SK-N-SH treated with all-trans-retinoic acid at 6 μM for 48 hours (cell line): Measurements from ENCODE around the gene SLC4A4.

ENCODE experiments used
- ARNTL ChIP-seq: fragments of 450-650 bp; formaldehyde crosslinking; IDR thresholded peaks from 2 replicates; pipeline ENCODE4 v1.5.0; 2020; ENCODE audit warnings: low read depth, mild to moderate bottlenecking, moderate library complexity, borderline replicate concordance
- BACH2 ChIP-seq: fragments of 250-450 bp; sonication (Bioruptor Pico); IDR thresholded peaks from 2 replicates; pipeline ENCODE4 v1.9.0; 2021; ENCODE audit warnings: mild to moderate bottlenecking, borderline replicate concordance
- RARB ChIP-seq: fragments of 250-450 bp; sonication (Bioruptor Pico); IDR thresholded peaks from 2 replicates; pipeline ENCODE4 v1.8.0; 2021; ENCODE audit warnings: mild to moderate bottlenecking, moderate library complexity
- ZFP3 ChIP-seq: fragments of 250-450 bp; sonication (Bioruptor Pico); IDR thresholded peaks from 2 replicates; pipeline ENCODE4 v1.5.0; 2020; ENCODE audit warnings: mild to moderate bottlenecking, moderate library complexity
- ZNF70 ChIP-seq: fragments of 450-650 bp; formaldehyde crosslinking; IDR thresholded peaks from 2 replicates; pipeline ENCODE4 v1.5.0; 2020; ENCODE audit warnings: mild to moderate bottlenecking, moderate library complexity
- TF ChIP-seq, protein P1 (sequence below): fragments of 250-450 bp; sonication (Bioruptor Pico); IDR thresholded peaks from 2 replicates; pipeline ENCODE4 v1.8.0; 2020; ENCODE audit warnings: mild to moderate bottlenecking, moderate library complexity, borderline replicate concordance
- TF ChIP-seq, protein P2 (sequence below): fragments of 250-450 bp; sonication (Bioruptor Pico); IDR thresholded peaks from 2 replicates; pipeline ENCODE4 v1.5.1; 2020; ENCODE audit warnings: low read depth, mild to moderate bottlenecking, moderate library complexity
- TF ChIP-seq, protein P3 (sequence below): fragments of 250-450 bp; sonication (Bioruptor Pico); IDR thresholded peaks from 2 replicates; pipeline ENCODE4 v1.5.0; 2020; ENCODE audit warnings: mild to moderate bottlenecking, moderate library complexity

DNA sequence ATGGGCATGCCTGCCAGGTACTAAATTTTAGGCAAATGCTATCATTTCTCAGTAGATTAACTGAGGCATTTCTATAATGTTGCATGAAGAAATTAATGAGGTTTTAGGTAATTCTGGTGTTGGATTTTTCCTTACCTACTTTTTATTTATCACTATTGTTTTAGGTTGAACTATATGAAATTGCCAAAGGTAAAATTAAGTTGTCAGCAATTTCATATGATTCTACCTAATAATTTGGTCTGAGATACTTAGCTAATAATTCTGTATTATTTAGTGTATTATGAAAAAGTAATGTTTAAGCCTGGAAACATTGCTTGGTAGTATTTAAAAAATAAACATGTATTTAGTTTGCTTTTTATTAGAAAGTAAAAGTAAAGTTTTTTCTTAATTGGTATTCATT is 22.7 kb downstream of the SLC4A4 start:
- TF ChIP-seq ZFP3 (no peak), BACH2 (CRISPR knock-in tag) (no peak), ARNTL (CRISPR knock-in tag) (no peak), RARB (no peak), ZNF70 (CRISPR knock-in tag) (no peak)
- TF ChIP-seq, protein P1, sequence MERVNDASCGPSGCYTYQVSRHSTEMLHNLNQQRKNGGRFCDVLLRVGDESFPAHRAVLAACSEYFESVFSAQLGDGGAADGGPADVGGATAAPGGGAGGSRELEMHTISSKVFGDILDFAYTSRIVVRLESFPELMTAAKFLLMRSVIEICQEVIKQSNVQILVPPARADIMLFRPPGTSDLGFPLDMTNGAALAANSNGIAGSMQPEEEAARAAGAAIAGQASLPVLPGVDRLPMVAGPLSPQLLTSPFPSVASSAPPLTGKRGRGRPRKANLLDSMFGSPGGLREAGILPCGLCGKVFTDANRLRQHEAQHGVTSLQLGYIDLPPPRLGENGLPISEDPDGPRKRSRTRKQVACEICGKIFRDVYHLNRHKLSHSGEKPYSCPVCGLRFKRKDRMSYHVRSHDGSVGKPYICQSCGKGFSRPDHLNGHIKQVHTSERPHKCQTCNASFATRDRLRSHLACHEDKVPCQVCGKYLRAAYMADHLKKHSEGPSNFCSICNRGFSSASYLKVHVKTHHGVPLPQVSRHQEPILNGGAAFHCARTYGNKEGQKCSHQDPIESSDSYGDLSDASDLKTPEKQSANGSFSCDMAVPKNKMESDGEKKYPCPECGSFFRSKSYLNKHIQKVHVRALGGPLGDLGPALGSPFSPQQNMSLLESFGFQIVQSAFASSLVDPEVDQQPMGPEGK: no peak
- TF ChIP-seq, protein P2, sequence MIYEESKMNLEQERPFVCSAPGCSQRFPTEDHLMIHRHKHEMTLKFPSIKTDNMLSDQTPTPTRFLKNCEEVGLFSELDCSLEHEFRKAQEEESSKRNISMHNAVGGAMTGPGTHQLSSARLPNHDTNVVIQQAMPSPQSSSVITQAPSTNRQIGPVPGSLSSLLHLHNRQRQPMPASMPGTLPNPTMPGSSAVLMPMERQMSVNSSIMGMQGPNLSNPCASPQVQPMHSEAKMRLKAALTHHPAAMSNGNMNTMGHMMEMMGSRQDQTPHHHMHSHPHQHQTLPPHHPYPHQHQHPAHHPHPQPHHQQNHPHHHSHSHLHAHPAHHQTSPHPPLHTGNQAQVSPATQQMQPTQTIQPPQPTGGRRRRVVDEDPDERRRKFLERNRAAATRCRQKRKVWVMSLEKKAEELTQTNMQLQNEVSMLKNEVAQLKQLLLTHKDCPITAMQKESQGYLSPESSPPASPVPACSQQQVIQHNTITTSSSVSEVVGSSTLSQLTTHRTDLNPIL (CRISPR knock-in tag): no peak
- TF ChIP-seq, protein P3, sequence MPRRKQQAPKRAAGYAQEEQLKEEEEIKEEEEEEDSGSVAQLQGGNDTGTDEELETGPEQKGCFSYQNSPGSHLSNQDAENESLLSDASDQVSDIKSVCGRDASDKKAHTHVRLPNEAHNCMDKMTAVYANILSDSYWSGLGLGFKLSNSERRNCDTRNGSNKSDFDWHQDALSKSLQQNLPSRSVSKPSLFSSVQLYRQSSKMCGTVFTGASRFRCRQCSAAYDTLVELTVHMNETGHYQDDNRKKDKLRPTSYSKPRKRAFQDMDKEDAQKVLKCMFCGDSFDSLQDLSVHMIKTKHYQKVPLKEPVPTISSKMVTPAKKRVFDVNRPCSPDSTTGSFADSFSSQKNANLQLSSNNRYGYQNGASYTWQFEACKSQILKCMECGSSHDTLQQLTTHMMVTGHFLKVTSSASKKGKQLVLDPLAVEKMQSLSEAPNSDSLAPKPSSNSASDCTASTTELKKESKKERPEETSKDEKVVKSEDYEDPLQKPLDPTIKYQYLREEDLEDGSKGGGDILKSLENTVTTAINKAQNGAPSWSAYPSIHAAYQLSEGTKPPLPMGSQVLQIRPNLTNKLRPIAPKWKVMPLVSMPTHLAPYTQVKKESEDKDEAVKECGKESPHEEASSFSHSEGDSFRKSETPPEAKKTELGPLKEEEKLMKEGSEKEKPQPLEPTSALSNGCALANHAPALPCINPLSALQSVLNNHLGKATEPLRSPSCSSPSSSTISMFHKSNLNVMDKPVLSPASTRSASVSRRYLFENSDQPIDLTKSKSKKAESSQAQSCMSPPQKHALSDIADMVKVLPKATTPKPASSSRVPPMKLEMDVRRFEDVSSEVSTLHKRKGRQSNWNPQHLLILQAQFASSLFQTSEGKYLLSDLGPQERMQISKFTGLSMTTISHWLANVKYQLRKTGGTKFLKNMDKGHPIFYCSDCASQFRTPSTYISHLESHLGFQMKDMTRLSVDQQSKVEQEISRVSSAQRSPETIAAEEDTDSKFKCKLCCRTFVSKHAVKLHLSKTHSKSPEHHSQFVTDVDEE (CRISPR knock-in tag): no peak
